ENCODE data around the gene SEZ6. TPM values are rescaled to one million over a fixed set of nuclear protein-coding genes. Genes with fewer than 3 reads are reported as not detected.
A peak's percentile ranks its signal among the peaks of the same experiment; 100 is the strongest.

Gene SEZ6
- total and polyA plus RNA-seq, 4 experiments from 2014 or later = 0.41 to 0.81 TPM; not detected in 2

GRCh38 chr17:28958820-28959455, 46.9 kb downstream of the SEZ6 start:
- peak overlapping the region in 1 of 7 donors; percentile 50 for H3K27ac Mint-ChIP-seq
- POLR2A ChIA-PET (ENCODE audit: partially characterized antibody) = interaction anchor here (1.1 kb wide), 1 partner anchor 231 kb away, joined by 4 read pairs; no protein-coding TSS in a partner anchor
- no peaks in the 10 kb centered on the region for H3K9me3 Mint-ChIP-seq
- DNase-seq = no peak
- Histone ChIP-seq H3K4me1 (ENCODE audit: insufficient read depth, low read length) (no peaks in the 10 kb centered on the region), H3K36me3 (ENCODE audit: insufficient read depth, low read length) (no peaks in the 10 kb centered on the region), H3K9me3 (ENCODE audit: control insufficient read depth in 1 of 2, low read length in 2 of 2) (no peaks in the 10 kb centered on the region), H3K27ac (ENCODE audit: low read depth, low read length) (no peak overlapping the region), H3K27me3 (ENCODE audit: insufficient read depth, low read length) (no peaks in the 10 kb centered on the region), H3K4me3 (ENCODE audit: low read length in 2 of 2) (no peak overlapping the region)
- no peaks in the 10 kb centered on the region for H3K36me3 Mint-ChIP-seq
- intact Hi-C loops (cut with micrococcal nuclease) = no loop called here
- H3K4me1 Mint-ChIP-seq = no peaks in the 10 kb centered on the region
- no peak overlapping the region for H3K4me3 Mint-ChIP-seq
- CTCF ChIA-PET (ENCODE audit: partially characterized antibody) = interaction anchor here (1.2 to 1.6 kb wide), 2 partner anchors 165 to 195 kb away, joined by 3 to 4 read pairs; no protein-coding TSS in a partner anchor
- peaks cover 0 to 11% of the 10 kb centered on the region in 2 donors for H3K27me3 Mint-ChIP-seq

GRCh38 chr17:28957992-28958355, 47.9 kb downstream of the SEZ6 start:
- Mint-ChIP-seq H3K27me3 (peaks cover 0 to 3% of the 10 kb centered on the region in 2 donors), H3K4me1 (peaks cover 0 to 4% (median 0%) of the 10 kb centered on the region in 4 donors), H3K4me3 (no peak overlapping the region), H3K9me3 (no peaks in the 10 kb centered on the region), H3K27ac (peak overlapping the region in 1 of 7 donors; percentile 25), H3K36me3 (no peaks in the 10 kb centered on the region)
- H3K27me3 ChIP-seq (ENCODE audit: insufficient read depth, low read length) = no peaks in the 10 kb centered on the region
- ChIA-PET CTCF (ENCODE audit: partially characterized antibody) (interaction anchor here (1.1 to 2.9 kb wide), 3 partner anchors 8 to 194 kb away, joined by 3 to 14 read pairs (median 5); no protein-coding TSS in a partner anchor), POLR2A (ENCODE audit: partially characterized antibody) (no interaction called here)
- no peaks in the 10 kb centered on the region for H3K9me3 ChIP-seq (ENCODE audit: control insufficient read depth in 1 of 2, low read length in 2 of 2)
- DNase-seq = no peak
- H3K27ac ChIP-seq (ENCODE audit: low read depth, low read length) = no peak overlapping the region
- H3K4me3 ChIP-seq (ENCODE audit: low read length in 2 of 2) = no peak overlapping the region
- no peaks in the 10 kb centered on the region for H3K36me3 ChIP-seq (ENCODE audit: insufficient read depth, low read length)
- peaks cover 6% of the 10 kb centered on the region for H3K4me1 ChIP-seq (ENCODE audit: insufficient read depth, low read length)
- intact Hi-C loops (cut with micrococcal nuclease) = no loop called here

DNA sequence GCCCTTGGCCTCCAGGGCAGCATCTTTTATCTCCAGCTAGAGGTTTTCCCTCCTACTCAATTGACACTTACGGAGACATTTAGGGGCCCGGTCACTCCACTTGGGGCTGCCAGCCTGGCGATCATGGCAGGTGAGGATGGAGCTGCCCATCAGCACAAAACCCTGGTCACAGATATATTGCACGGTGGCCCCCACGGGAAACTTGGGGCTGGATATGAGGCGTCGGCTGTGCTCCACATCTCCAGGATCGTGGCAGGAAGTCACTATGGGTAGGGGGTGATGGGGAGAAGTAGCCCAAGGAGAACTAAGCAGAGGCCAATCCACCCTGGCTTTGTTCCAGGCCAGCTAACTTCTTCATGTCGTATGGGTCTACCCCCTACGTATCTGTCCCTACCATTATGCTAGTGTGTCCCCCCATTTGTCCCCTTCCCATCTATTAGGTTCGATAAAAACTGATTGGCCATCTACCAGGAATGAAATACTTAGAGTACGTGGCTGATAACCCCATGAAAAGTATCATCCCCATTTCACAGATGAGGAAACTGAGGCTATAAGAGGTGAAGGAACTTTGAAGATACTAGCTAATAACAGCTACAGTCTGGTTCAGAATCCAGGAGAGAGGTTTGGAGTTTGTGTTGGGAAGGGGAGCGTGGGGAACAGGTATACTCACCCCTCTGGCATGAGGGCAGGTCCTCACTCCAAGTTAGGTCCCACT, 48.4 kb downstream of the SEZ6 start:
- Histone ChIP-seq H3K4me1 (ENCODE audit: insufficient read depth, low read length) (peaks cover 12% of the 10 kb centered on the region), H3K9me3 (ENCODE audit: control insufficient read depth in 1 of 2, low read length in 2 of 2) (no peaks in the 10 kb centered on the region), H3K27ac (ENCODE audit: low read depth, low read length) (no peak overlapping the region), H3K4me3 (ENCODE audit: low read length in 2 of 2) (no peak overlapping the region), H3K36me3 (ENCODE audit: insufficient read depth, low read length) (no peaks in the 10 kb centered on the region), H3K27me3 (ENCODE audit: insufficient read depth, low read length) (no peaks in the 10 kb centered on the region)
- DNase-seq = no peak
- intact Hi-C loops (cut with micrococcal nuclease) = no loop called here
- H3K9me3 Mint-ChIP-seq = no peaks in the 10 kb centered on the region
- CTCF ChIA-PET (ENCODE audit: partially characterized antibody) = interaction anchor here (1.1 to 2.9 kb wide), 3 partner anchors 8 to 193 kb away, joined by 3 to 14 read pairs (median 5); no protein-coding TSS in a partner anchor
- peaks cover 0 to 4% (median 0%) of the 10 kb centered on the region in 4 donors for H3K4me1 Mint-ChIP-seq
- H3K36me3 Mint-ChIP-seq = no peaks in the 10 kb centered on the region
- POLR2A ChIA-PET (ENCODE audit: partially characterized antibody) = no interaction called here
- no peak overlapping the region for H3K4me3 Mint-ChIP-seq
- peaks cover 0 to 3% of the 10 kb centered on the region in 2 donors for H3K27me3 Mint-ChIP-seq
- H3K27ac Mint-ChIP-seq = peak overlapping the region in 1 of 7 donors; percentile 23

DNA sequence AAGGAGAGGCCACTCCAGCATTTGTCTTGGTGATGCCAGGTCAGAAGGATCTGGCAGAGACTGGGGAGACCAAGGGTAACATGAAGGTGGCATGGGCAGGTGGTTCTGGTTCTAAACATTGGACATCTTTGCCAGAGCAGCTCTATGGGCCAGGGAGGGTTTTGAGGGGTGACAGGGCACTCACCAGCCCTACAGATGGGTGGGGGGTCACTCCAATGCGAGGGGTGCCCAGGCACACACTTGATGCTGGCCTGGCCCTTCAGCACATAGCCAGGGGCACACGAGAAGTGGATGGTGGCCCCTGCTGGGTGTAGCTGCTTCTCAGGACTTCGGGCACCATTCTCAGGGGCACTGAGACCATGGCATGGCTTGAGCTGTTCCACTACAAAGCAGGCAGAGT, 49.0 kb downstream of the SEZ6 start:
- Histone ChIP-seq H3K27ac (ENCODE audit: low read depth, low read length) (no peak overlapping the region), H3K9me3 (ENCODE audit: control insufficient read depth in 1 of 2, low read length in 2 of 2) (no peaks in the 10 kb centered on the region), H3K36me3 (ENCODE audit: insufficient read depth, low read length) (no peaks in the 10 kb centered on the region), H3K4me1 (ENCODE audit: insufficient read depth, low read length) (peaks cover 12% of the 10 kb centered on the region), H3K4me3 (ENCODE audit: low read length in 2 of 2) (no peak overlapping the region), H3K27me3 (ENCODE audit: insufficient read depth, low read length) (no peaks in the 10 kb centered on the region)
- H3K9me3 Mint-ChIP-seq = no peaks in the 10 kb centered on the region
- no peak for DNase-seq
- intact Hi-C loops (cut with micrococcal nuclease) = no loop called here
- ChIA-PET CTCF (ENCODE audit: partially characterized antibody) (interaction anchor here (1.1 to 2.9 kb wide), 3 partner anchors 9 to 193 kb away, joined by 3 to 14 read pairs (median 5); no protein-coding TSS in a partner anchor), POLR2A (ENCODE audit: partially characterized antibody) (no interaction called here)
- no peak overlapping the region for H3K27ac Mint-ChIP-seq
- peaks cover 0 to 1% of the 10 kb centered on the region in 2 donors for H3K27me3 Mint-ChIP-seq
- H3K4me1 Mint-ChIP-seq = peaks cover 0 to 4% (median 0%) of the 10 kb centered on the region in 4 donors
- peak overlapping the region in 1 of 8 donors; percentile 16 for H3K4me3 Mint-ChIP-seq
- no peaks in the 10 kb centered on the region for H3K36me3 Mint-ChIP-seq

DNA sequence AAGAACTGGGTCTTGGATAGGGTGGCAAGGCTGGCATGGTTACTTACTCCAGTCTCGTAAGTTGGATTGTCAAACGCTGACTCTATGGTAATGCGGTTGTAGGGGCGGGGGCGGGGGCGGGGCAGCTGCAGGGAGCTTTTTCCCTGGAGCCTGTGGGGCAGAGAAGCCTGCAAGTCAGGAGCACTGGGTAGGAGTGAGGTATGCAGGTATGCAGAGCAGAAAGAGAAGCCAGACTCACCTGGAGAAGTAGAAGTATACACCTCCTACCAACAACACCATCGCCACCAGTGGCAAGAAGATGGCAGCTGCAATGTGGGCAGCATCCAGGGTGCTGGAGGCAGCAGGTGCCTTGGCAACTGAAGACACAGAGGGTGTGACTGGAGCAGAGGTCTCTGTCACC, 49.7 kb downstream of the SEZ6 start:
- intact Hi-C loops (cut with micrococcal nuclease) = no loop called here
- ChIA-PET CTCF (ENCODE audit: partially characterized antibody) (interaction anchor here (1.0 to 2.9 kb wide), 2 partner anchors 10 to 229 kb away, joined by 3 to 14 read pairs; no protein-coding TSS in a partner anchor), POLR2A (ENCODE audit: partially characterized antibody) (no interaction called here)

GRCh38 chr17:28955408-28955807, 50.4 kb downstream of the SEZ6 start:
- H3K36me3 Mint-ChIP-seq = peaks cover 0 to 3% of the 10 kb centered on the region in 2 donors
- Histone ChIP-seq H3K9me3 (ENCODE audit: control insufficient read depth in 1 of 2, low read length in 2 of 2) (no peaks in the 10 kb centered on the region), H3K4me3 (ENCODE audit: low read length in 2 of 2) (no peak overlapping the region), H3K4me1 (ENCODE audit: insufficient read depth, low read length) (peaks cover 12% of the 10 kb centered on the region), H3K36me3 (ENCODE audit: insufficient read depth, low read length) (no peaks in the 10 kb centered on the region), H3K27ac (ENCODE audit: low read depth, low read length) (no peak overlapping the region), H3K27me3 (ENCODE audit: insufficient read depth, low read length) (no peaks in the 10 kb centered on the region)
- intact Hi-C loops (cut with micrococcal nuclease) = no loop called here
- ChIA-PET POLR2A (ENCODE audit: partially characterized antibody) (no interaction called here), CTCF (ENCODE audit: partially characterized antibody) (interaction anchor here (1.0 to 2.9 kb wide), 3 partner anchors 10 to 229 kb away, joined by 3 to 14 read pairs (median 4); no protein-coding TSS in a partner anchor)
- peak overlapping the region in 1 of 7 donors; percentile 36 for H3K27ac Mint-ChIP-seq
- peaks cover 0 to 4% (median 0%) of the 10 kb centered on the region in 4 donors for H3K4me1 Mint-ChIP-seq
- no peaks in the 10 kb centered on the region for H3K9me3 Mint-ChIP-seq
- H3K4me3 Mint-ChIP-seq = no peak overlapping the region
- H3K27me3 Mint-ChIP-seq = no peaks in the 10 kb centered on the region
- no peak for DNase-seq

More for the DNA sequence above, 49.7 kb downstream of the SEZ6 start:
- no peaks in the 10 kb centered on the region for H3K9me3 ChIP-seq (ENCODE audit: control insufficient read depth in 1 of 2, low read length in 2 of 2)
- no peaks in the 10 kb centered on the region for H3K27me3 Mint-ChIP-seq
- peaks cover 0 to 4% (median 0%) of the 10 kb centered on the region in 4 donors for H3K4me1 Mint-ChIP-seq
- peaks cover 12% of the 10 kb centered on the region for H3K4me1 ChIP-seq (ENCODE audit: insufficient read depth, low read length)
- no peaks in the 10 kb centered on the region for H3K36me3 Mint-ChIP-seq
- no peaks in the 10 kb centered on the region for H3K9me3 Mint-ChIP-seq
- H3K4me3 Mint-ChIP-seq = no peak overlapping the region
- no peak overlapping the region for H3K27ac ChIP-seq (ENCODE audit: low read depth, low read length)
- no peaks in the 10 kb centered on the region for H3K27me3 ChIP-seq (ENCODE audit: insufficient read depth, low read length)
- H3K36me3 ChIP-seq (ENCODE audit: insufficient read depth, low read length) = no peaks in the 10 kb centered on the region
- no peak for DNase-seq
- H3K27ac Mint-ChIP-seq = no peak overlapping the region
- H3K4me3 ChIP-seq (ENCODE audit: low read length in 2 of 2) = no peak overlapping the region

- Histone ChIP-seq H3K4me3 (ENCODE audit: low read length in 2 of 2) (no peak overlapping the region), H3K27ac (ENCODE audit: low read depth, low read length) (no peak overlapping the region), H3K9me3 (ENCODE audit: control insufficient read depth in 1 of 2, low read length in 2 of 2) (no peaks in the 10 kb centered on the region), H3K4me1 (ENCODE audit: insufficient read depth, low read length) (peaks cover 12% of the 10 kb centered on the region), H3K27me3 (ENCODE audit: insufficient read depth, low read length) (no peaks in the 10 kb centered on the region), H3K36me3 (ENCODE audit: insufficient read depth, low read length) (no peaks in the 10 kb centered on the region)
- intact Hi-C loops (cut with micrococcal nuclease) = loop anchor here (5.0 kb wide), 2 partner anchors 293 to 308 kb away; partner anchors contain the start of genes BLTP2, SDF2 and SUPT6H
- no peaks in the 10 kb centered on the region for H3K9me3 Mint-ChIP-seq
- H3K27me3 Mint-ChIP-seq = no peaks in the 10 kb centered on the region
- H3K36me3 Mint-ChIP-seq = peaks cover 0 to 5% of the 10 kb centered on the region in 2 donors
- CTCF ChIA-PET (ENCODE audit: partially characterized antibody) = interaction anchor here (1.0 to 7.4 kb wide), 5 partner anchors 9 to 227 kb away, joined by 4 to 95 read pairs (median 5); partner anchors contain the start of genes NEK8 and TLCD1
- H3K27ac Mint-ChIP-seq = peak overlapping the region in 1 of 7 donors; percentile 16
- DNase-seq = no peak
- H3K4me3 Mint-ChIP-seq = no peak overlapping the region
- POLR2A ChIA-PET (ENCODE audit: partially characterized antibody) = interaction anchor here (7.6 kb wide), 1 partner anchor 228 kb away, joined by 135 read pairs; the partner anchor contains the start of genes NEK8 and TLCD1
- H3K4me1 Mint-ChIP-seq = peaks cover 0 to 4% (median 0%) of the 10 kb centered on the region in 4 donors
These were observed 50.9 kb downstream of the SEZ6 start for GRCh38 chr17:28954886-28955285.

Data from CD4-positive, alpha-beta memory T cell (primary cell).